ENCODE data around the gene WDR64. TPM values are rescaled to one million over a fixed set of nuclear protein-coding genes. Genes with fewer than 3 reads are reported as not detected.
A peak's percentile ranks its signal among the peaks of the same experiment; 100 is the strongest.

Gene WDR64
- total and polyA plus RNA-seq, 8 donors = not detected

- H3K4me3 ChIP-seq = no peak overlapping the region
- WGBS, 2 donors = 80 to 88% methylated on average over 9 of the region's 9 CpGs
- no peak for ATAC-seq
- no peak for TF ChIP-seq CTCF (IDR thresholded peaks at IDR 0.05)
- no peaks in the 10 kb centered on the region for H3K9me3 ChIP-seq
- H3K36me3 ChIP-seq = no peaks in the 10 kb centered on the region
- DNase-seq = no peak
- H3K4me1 ChIP-seq = peaks cover 9 to 40% (median 9%) of the 10 kb centered on the region in 3 donors
- H3K27ac ChIP-seq = peak overlapping the region in 1 of 4 donors; percentile 22
- H3K27me3 ChIP-seq = no peaks in the 10 kb centered on the region
- intact Hi-C loops (cut with DNase I) = no loop called here
- no peak for FAIRE-seq
Measured at GRCh38 chr1:241612533-241613477, 39.3 kb upstream of the WDR64 start.

GRCh38 chr1:241614144-241614543 is 37.9 kb upstream of the WDR64 start:
- no peak for TF ChIP-seq CTCF (IDR thresholded peaks at IDR 0.05)
- intact Hi-C loops (cut with DNase I) = no loop called here
- Histone ChIP-seq H3K4me1 (peaks cover 9 to 40% (median 9%) of the 10 kb centered on the region in 3 donors), H3K4me3 (no peak overlapping the region), H3K27ac (peak overlapping the region in 1 of 4 donors; percentile 60), H3K36me3 (no peaks in the 10 kb centered on the region), H3K27me3 (no peaks in the 10 kb centered on the region), H3K9me3 (no peaks in the 10 kb centered on the region)
- no peak for ATAC-seq
- no peak for FAIRE-seq
- DNase-seq = no peak
- WGBS, 2 donors = 82 to 92% methylated on average over 4 of the region's 4 CpGs

- no peaks in the 10 kb centered on the region for H3K36me3 ChIP-seq
- H3K4me1 ChIP-seq = peaks cover 9 to 40% (median 9%) of the 10 kb centered on the region in 3 donors
- H3K27me3 ChIP-seq = no peaks in the 10 kb centered on the region
- intact Hi-C loops (cut with DNase I) = no loop called here
- no peak for TF ChIP-seq CTCF (IDR thresholded peaks at IDR 0.05)
- no peak for ATAC-seq
- WGBS, 2 donors = 57 to 73% methylated on average over 4 of the region's 4 CpGs
- H3K27ac ChIP-seq = peak overlapping the region in 2 of 4 donors; percentile 37 to 60
- FAIRE-seq = no peak
- H3K4me3 ChIP-seq = no peak overlapping the region
- DNase-seq = no peak
- H3K9me3 ChIP-seq = no peaks in the 10 kb centered on the region
Measured at GRCh38 chr1:241614572-241614971, 37.5 kb upstream of the WDR64 start.

- Histone ChIP-seq H3K4me1 (peaks cover 7 to 37% (median 9%) of the 10 kb centered on the region in 3 donors), H3K4me3 (no peak overlapping the region), H3K27me3 (no peaks in the 10 kb centered on the region), H3K27ac (peak overlapping the region in 2 of 4 donors; percentile 37 to 60), H3K36me3 (no peaks in the 10 kb centered on the region), H3K9me3 (no peaks in the 10 kb centered on the region)
- intact Hi-C loops (cut with DNase I) = no loop called here
- WGBS, 2 donors = 32 to 42% methylated on average over 8 of the region's 8 CpGs
- ATAC-seq (peak; percentile 69 to 89 (median 83)), FAIRE-seq (no peak), DNase-seq (peak in 5 of 6 donors; percentile 13 to 58 (median 31))
- TF ChIP-seq CTCF (IDR thresholded peaks at IDR 0.05) = no peak
Measured at GRCh38 chr1:241615043-241615974, 36.8 kb upstream of the WDR64 start.

Measured in pancreas (tissue), 10 donors.